SK-N-SH (cell line): Measurements from ENCODE around the gene NR1I2. TPM values are rescaled to one million over a fixed set of nuclear protein-coding genes. Genes with fewer than 3 reads are reported as not detected.

Experiments used
- CTCF ChIA-PET: fragments of 300-600, 350-600 bp; formaldehyde crosslinking; extraction: SDS; loops from one replicate; lab custom pipeline; 2021; lab: Yijun Ruan, JAX
- POLR2A ChIA-PET: fragments of 350-600 bp; sonication (Branson Sonifier 250); formaldehyde crosslinking; extraction: SDS; loops from one replicate; lab custom pipeline; 2020; ENCODE audit warnings: antibody characterized with exemption, inconsistent platforms; lab: Yijun Ruan, JAX
- DNase-seq: peaks from one replicate; pipeline ENCODE4 v3.0.0; 2012
- H2AFZ ChIP-seq: fragments of 200-600 bp; sonication (generic); 2 replicates; pipeline ENCODE4 v1.8.1; 2016; ENCODE audit warnings: antibody characterized with exemption, mild to moderate bottlenecking, low read depth
- H3F3A ChIP-seq: fragments of 200-600 bp; sonication (generic); replicated peaks from 2 replicates; pipeline ENCODE3; 2016; ENCODE audit warnings: antibody characterized with exemption, mild to moderate bottlenecking; ENCODE audit not compliant: insufficient read depth
- H3K27ac ChIP-seq, 2 experiments: fragments of 200-500 bp in 1 of 2; fragments of 200-600 bp in 1 of 2; sonication (Bioruptor generic) in 1 of 2; sonication (generic), shearing (Covaris generic) in 1 of 2; 2 replicates each; pipeline versions ENCODE4 v1.5.1 to v1.6.1; 2014 to 2016; ENCODE audit warnings: low read depth in 2 of 2, inconsistent platforms in 1 of 2, low read length in 1 of 2, mild to moderate bottlenecking in 1 of 2, mixed read lengths in 1 of 2
- H3K27me3 ChIP-seq: fragments of 200-600 bp; sonication (generic), shearing (Covaris generic); 2 replicates; pipeline ENCODE4 v1.6.1; 2016; ENCODE audit warnings: mixed run types; ENCODE audit not compliant: insufficient read depth
- H3K36me3 ChIP-seq, 2 experiments: fragments of 200-500 bp in 1 of 2; fragments of 200-600 bp in 1 of 2; sonication (Bioruptor generic) in 1 of 2; sonication (generic) in 1 of 2; replicated peaks in 1 of 2; 2 replicates each; pipeline versions ENCODE3 to v1.5.1; 2014 to 2016; ENCODE audit warnings: low read length in 1 of 2, mild to moderate bottlenecking in 1 of 2; ENCODE audit not compliant: insufficient read depth in 2 of 2, control insufficient read depth in 1 of 2
- H3K4me1 ChIP-seq, 2 experiments: fragments of 200-500 bp in 1 of 2; fragments of 200-600 bp in 1 of 2; sonication (Bioruptor generic) in 1 of 2; sonication (generic), shearing (Covaris generic) in 1 of 2; 2 replicates each; pipeline versions ENCODE4 v1.5.1 to v1.6.1; 2014 to 2016; ENCODE audit warnings: low read depth in 1 of 2, low read length in 1 of 2, mixed run types in 1 of 2; ENCODE audit not compliant: insufficient read depth in 2 of 2, control insufficient read depth in 1 of 2
- H3K4me2 ChIP-seq: fragments of 200-600 bp; sonication (generic), shearing (Covaris generic); 2 replicates; pipeline ENCODE4 v1.6.1; 2017; ENCODE audit warnings: mixed run types
- H3K4me3 ChIP-seq, 2 experiments: fragments of 200-500 bp in 1 of 2; fragments of 200-600 bp in 1 of 2; sonication (Bioruptor generic) in 1 of 2; sonication (generic), shearing (Covaris generic) in 1 of 2; 2 replicates each; pipeline versions ENCODE4 v1.5.1 to v1.8.1; 2014 to 2016; ENCODE audit warnings: low read depth in 2 of 2, inconsistent platforms in 1 of 2, low read length in 1 of 2, mild to moderate bottlenecking in 1 of 2, mixed read lengths in 1 of 2, moderate library complexity in 1 of 2
- H3K79me2 ChIP-seq: fragments of 200-600 bp; sonication (generic); 2 replicates; pipeline ENCODE4 v1.8.1; 2017; ENCODE audit warnings: mild to moderate bottlenecking; ENCODE audit not compliant: insufficient read depth
- H3K9ac ChIP-seq: fragments of 200-600 bp; sonication (generic); 2 replicates; pipeline ENCODE4 v1.6.1; 2017; ENCODE audit warnings: mixed run types
- H3K9me2 ChIP-seq: fragments of 200-600 bp; sonication (generic); 2 replicates; pipeline ENCODE4 v1.6.1; 2017; ENCODE audit warnings: mixed run types
- H3K9me3 ChIP-seq: fragments of 200-600 bp; sonication (generic); 2 replicates; pipeline ENCODE4 v1.6.1; 2017; ENCODE audit warnings: mixed run types, mild to moderate bottlenecking, moderate library complexity
- H4K20me1 ChIP-seq: fragments of 200-600 bp; sonication (generic); 2 replicates; pipeline ENCODE4 v1.6.1; 2017; ENCODE audit warnings: mild to moderate bottlenecking, mixed run types; ENCODE audit not compliant: insufficient read depth
- CHD2 ChIP-seq: fragments of 150-350 bp; IDR thresholded peaks from 2 replicates; pipeline ENCODE4 v1.6.1; 2018; ENCODE audit warnings: low read length; ENCODE audit not compliant: partially characterized antibody
- ELF1 ChIP-seq: IDR thresholded peaks from 2 replicates; pipeline ENCODE4 v1.4.0; 2012
- FOXJ3 ChIP-seq: sonication (generic); formaldehyde crosslinking; IDR thresholded peaks from 2 replicates; pipeline ENCODE4 v1.5.1; 2020; ENCODE audit warnings: mild to moderate bottlenecking, missing genetic modification reagents
- FOXM1 ChIP-seq: IDR thresholded peaks from 2 replicates; pipeline ENCODE4 v1.4.0; 2012; ENCODE audit warnings: low read depth, mild to moderate bottlenecking
- GABPA ChIP-seq: IDR thresholded peaks from 2 replicates; pipeline ENCODE4 v1.4.0; 2012; ENCODE audit warnings: low read depth, mild to moderate bottlenecking
- GATA2 ChIP-seq: sonication (generic); formaldehyde crosslinking; IDR thresholded peaks from 2 replicates; pipeline ENCODE4 v1.5.0; 2020; ENCODE audit warnings: mild to moderate bottlenecking, missing genetic modification reagents
- IRF3 ChIP-seq: fragments of 150-350 bp; IDR thresholded peaks from 2 replicates; pipeline ENCODE4 v1.6.1; 2016; ENCODE audit warnings: mild to moderate bottlenecking, low read depth, low read length
- JUND ChIP-seq: IDR thresholded peaks from 2 replicates; pipeline ENCODE4 v1.4.0; 2012
- MXI1 ChIP-seq: IDR thresholded peaks from 2 replicates; pipeline ENCODE4 v1.6.1; 2012; ENCODE audit warnings: mild to moderate bottlenecking, low read depth, low read length, improper control_type of control experiment
- NFIC ChIP-seq: IDR thresholded peaks from 2 replicates; pipeline ENCODE4 v1.4.0; 2012; ENCODE audit warnings: borderline replicate concordance
- PBX3 ChIP-seq: IDR thresholded peaks from 2 replicates; pipeline ENCODE4; 2012
- POLR2AphosphoS5 ChIP-seq: IDR thresholded peaks from 2 replicates; pipeline ENCODE4 v1.6.1; 2012; ENCODE audit warnings: low read depth, low read length
- RAD21 ChIP-seq: IDR thresholded peaks from 2 replicates; pipeline ENCODE4 v1.6.1; 2012; ENCODE audit warnings: mild to moderate bottlenecking, low read length
- RFX5 ChIP-seq: IDR thresholded peaks from 2 replicates; pipeline ENCODE4 v1.6.1; 2012; ENCODE audit warnings: mild to moderate bottlenecking, improper control_type of control experiment, low read length
- SIN3A ChIP-seq: IDR thresholded peaks from 2 replicates; pipeline ENCODE4 v1.6.1; 2012; ENCODE audit warnings: low read depth, mild to moderate bottlenecking, low read length, moderate library complexity, borderline replicate concordance
- SMC3 ChIP-seq: IDR thresholded peaks from 2 replicates; pipeline ENCODE4 v1.6.1; 2012; ENCODE audit warnings: low read depth, low read length, improper control_type of control experiment
- TCF12 ChIP-seq: IDR thresholded peaks from 2 replicates; pipeline ENCODE4 v1.4.0; 2012
- TEAD4 ChIP-seq: IDR thresholded peaks from 2 replicates; pipeline ENCODE4 v1.4.0; 2012; ENCODE audit warnings: mild to moderate bottlenecking, borderline replicate concordance; ENCODE audit not compliant: insufficient read depth
- USF1 ChIP-seq: IDR thresholded peaks from 2 replicates; pipeline ENCODE4 v1.4.0; 2012; ENCODE audit warnings: low read depth, borderline replicate concordance
- ZBTB33 ChIP-seq: IDR thresholded peaks from 2 replicates; pipeline ENCODE4 v1.4.0; 2012; ENCODE audit warnings: low read depth, borderline replicate concordance
- WGBS: methylation state at CpG from one replicate; pipeline ENCODE4 v1.1.6; 2017; ENCODE audit warnings: low lambda C conversion rate; 5-methylcytosine and 5-hydroxymethylcytosine counted together
- polyA plus RNA-seq, 3 experiments: library from polyadenylated mRNA; depleted of rRNA; stranded (reverse); fragments of >200 nt; gene quantifications; 2 replicates each; pipeline ENCODE4 v1.2.3, GENCODE V29; 2012
- TF ChIP-seq, protein P1 (sequence below): IDR thresholded peaks from 2 replicates; pipeline ENCODE4 v1.4.0; 2012; ENCODE audit warnings: low read depth

Gene NR1I2
- polyA plus RNA-seq, 1 of the 3 experiments (the other 2 are of a cell fraction): 0.03 TPM

GRCh38 chr3:119745942-119746341, 36.0 kb upstream of the NR1I2 start:
- Histone ChIP-seq H3K4me3 (no peak overlapping the region), H2AFZ (no peak overlapping the region), H3K27me3 (no peaks in the 10 kb centered on the region), H3K4me2 (no peak overlapping the region), H3K9ac (no peak overlapping the region), H3F3A (no peaks in the 10 kb centered on the region), H3K36me3 (no peaks in the 10 kb centered on the region)
- ChIA-PET POLR2A (no interaction called here), CTCF (no interaction called here)
- 78% methylated on average over 1 of the region's 1 CpG for WGBS
- DNase-seq: no peak
- TF ChIP-seq RFX5 (no peak), SMC3 (no peak), NFIC (no peak), JUND (no peak), GABPA (no peak), IRF3 (no peak), TCF12 (no peak), SIN3A (no peak), POLR2AphosphoS5 (no peak), ELF1 (no peak), GATA2 (CRISPR knock-in tag) (no peak)
- TF ChIP-seq, protein P1, sequence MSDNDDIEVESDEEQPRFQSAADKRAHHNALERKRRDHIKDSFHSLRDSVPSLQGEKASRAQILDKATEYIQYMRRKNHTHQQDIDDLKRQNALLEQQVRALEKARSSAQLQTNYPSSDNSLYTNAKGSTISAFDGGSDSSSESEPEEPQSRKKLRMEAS: no peak
- TF ChIP-seq, all 33 proteins: peak for 0
- Histone ChIP-seq H3K27ac (no peak overlapping the region), H3K79me2 (no peaks in the 10 kb centered on the region), H3K9me3 (no peaks in the 10 kb centered on the region), H3K4me1 (no peaks in the 10 kb centered on the region), H3K9me2 (no peaks in the 10 kb centered on the region), H4K20me1 (no peaks in the 10 kb centered on the region)

GRCh38 chr3:119746423-119746822, 35.5 kb upstream of the NR1I2 start:
- Histone ChIP-seq H3F3A (no peaks in the 10 kb centered on the region), H3K27ac (no peak overlapping the region), H3K9ac (no peak overlapping the region), H3K36me3 (no peaks in the 10 kb centered on the region), H3K27me3 (no peaks in the 10 kb centered on the region), H2AFZ (no peak overlapping the region), H3K9me2 (no peaks in the 10 kb centered on the region), H4K20me1 (no peaks in the 10 kb centered on the region), H3K9me3 (no peaks in the 10 kb centered on the region), H3K79me2 (no peaks in the 10 kb centered on the region), H3K4me3 (no peak overlapping the region), H3K4me2 (no peak overlapping the region), H3K4me1 (no peaks in the 10 kb centered on the region)
- no peak for TF ChIP-seq RAD21
- TF ChIP-seq ELF1: no peak
- TF ChIP-seq GABPA: no peak
- no peak for TF ChIP-seq FOXJ3
- TF ChIP-seq USF1: no peak
- no peak for TF ChIP-seq TEAD4
- TF ChIP-seq FOXM1: no peak
- TF ChIP-seq PBX3: no peak
- TF ChIP-seq, protein P1: no peak
- TF ChIP-seq MXI1: no peak
- TF ChIP-seq NFIC: no peak
- no peak for TF ChIP-seq ZBTB33
- TF ChIP-seq GATA2 (CRISPR knock-in tag): no peak
- no peak for TF ChIP-seq CHD2
- no peak for TF ChIP-seq RFX5
- WGBS: 61% methylated on average over 3 of the region's 3 CpGs
- CTCF ChIA-PET: interaction anchor here (1.0 kb wide), 1 partner anchor 29 kb away, joined by 3 read pairs; no protein-coding TSS in a partner anchor
- no peak for DNase-seq
- POLR2A ChIA-PET: no interaction called here
